ENCODE results near the gene NDUFS7.
"Not testable (repeated sequence)": the region's sequence is repeated elsewhere in the genome, so short reads cannot be mapped to it uniquely, and the experiment has no call there.

NDUFS7 gene

GRCh38 chr19:1418951-1419738 is 35.4 kb downstream of the NDUFS7 start:
- no peak for DNase-seq

- DNase-seq = not testable (repeated sequence)
Measured at GRCh38 chr19:1420085-1420484, 36.4 kb downstream of the NDUFS7 start.

GRCh38 chr19:1420590-1420989 is 36.9 kb downstream of the NDUFS7 start:
- DNase-seq = no peak

- no peak for DNase-seq
Measured at GRCh38 chr19:1421218-1421957, 37.7 kb downstream of the NDUFS7 start.

GRCh38 chr19:1421958-1422305 is 38.2 kb downstream of the NDUFS7 start:
- DNase-seq = no peak

GRCh38 chr19:1422360-1422759 is 38.7 kb downstream of the NDUFS7 start:
- no peak for DNase-seq

GRCh38 chr19:1422943-1423342 is 39.2 kb downstream of the NDUFS7 start:
- no peak for DNase-seq

- DNase-seq = no peak
Measured at GRCh38 chr19:1423436-1424191, 39.9 kb downstream of the NDUFS7 start.

GRCh38 chr19:1424192-1424955 is 40.7 kb downstream of the NDUFS7 start:
- no peak for DNase-seq

GRCh38 chr19:1425102-1425837 is 41.6 kb downstream of the NDUFS7 start:
- DNase-seq = no peak

- DNase-seq = no peak
Measured at GRCh38 chr19:1425902-1426301, 42.2 kb downstream of the NDUFS7 start.

- DNase-seq = no peak
Measured at GRCh38 chr19:1426736-1427135, 43.0 kb downstream of the NDUFS7 start.

- no peak for DNase-seq
Measured at GRCh38 chr19:1427221-1427920, 43.7 kb downstream of the NDUFS7 start.

- DNase-seq = no peak
Measured at GRCh38 chr19:1428738-1429391, 45.2 kb downstream of the NDUFS7 start.

- DNase-seq = no peak
Measured at GRCh38 chr19:1429750-1430149, 46.0 kb downstream of the NDUFS7 start.

- DNase-seq = no peak
Measured at GRCh38 chr19:1430246-1430645, 46.5 kb downstream of the NDUFS7 start.

- DNase-seq = no peak
Measured at GRCh38 chr19:1431759-1432506, 48.2 kb downstream of the NDUFS7 start.

- no peak for DNase-seq
Measured at GRCh38 chr19:1432507-1432887, 48.8 kb downstream of the NDUFS7 start.

GRCh38 chr19:1433119-1434039 is 49.7 kb downstream of the NDUFS7 start:
- no peak for DNase-seq

Measured in NCI-H524 (cell line).